H1 (cell line): ENCODE results near the gene SRCIN1. TPM values are rescaled to one million over a fixed set of nuclear protein-coding genes. Genes with fewer than 3 reads are reported as not detected.

Source experiments
- CTCF ChIA-PET: fragments of 300-600 bp; sonication (Branson Sonifier 250); formaldehyde crosslinking; loops from one replicate; lab custom pipeline; 2021; ENCODE audit not compliant: partially characterized antibody; lab: Charles Lee
- POLR2A ChIA-PET: fragments of 300-600 bp; sonication (Branson Sonifier 250); formaldehyde crosslinking; loops from one replicate; lab custom pipeline; 2021; ENCODE audit warnings: inconsistent platforms; ENCODE audit not compliant: partially characterized antibody; lab: Charles Lee
- DNase-seq, 2 experiments: peaks; one replicate each; pipeline versions ENCODE4 v3.0.0 to v3.0.0-alpha.2; 2010 to 2022; ENCODE audit warnings: low spot score in 2 of 2, low read depth in 1 of 2, mixed read lengths in 1 of 2
- FAIRE-seq: peaks from 2 replicates; lab custom pipeline; 2011; peaks lifted over from hg19 to GRCh38; lab: Jason Lieb, UNC
- H2AFZ ChIP-seq: 2 replicates; pipeline ENCODE4 v1.8.1; 2012; ENCODE audit warnings: low read length, inconsistent platforms
- H2AK5ac ChIP-seq: 2 replicates; pipeline ENCODE4 v1.6.1; 2013; ENCODE audit warnings: low read depth, low read length
- H2BK120ac ChIP-seq: replicated peaks from 2 replicates; pipeline ENCODE3; 2013; ENCODE audit warnings: low read depth, low read length, inconsistent platforms
- H2BK12ac ChIP-seq: 2 replicates; pipeline ENCODE4 v1.6.1; 2013; ENCODE audit warnings: low read depth, low read length
- H2BK15ac ChIP-seq: 2 replicates; pipeline ENCODE4 v1.6.1; 2013; ENCODE audit warnings: low read length
- H2BK20ac ChIP-seq: 2 replicates; pipeline ENCODE4 v1.6.1; 2013; ENCODE audit warnings: low read length
- H2BK5ac ChIP-seq: 2 replicates; pipeline ENCODE4 v1.6.1; 2013; ENCODE audit warnings: low read depth, low read length
- H3K14ac ChIP-seq: 2 replicates; pipeline ENCODE4 v1.6.1; 2013; ENCODE audit warnings: inconsistent platforms; ENCODE audit not compliant: insufficient read length
- H3K18ac ChIP-seq: 2 replicates; pipeline ENCODE4 v1.6.1; 2013; ENCODE audit warnings: low read length; ENCODE audit errors: extremely low read depth
- H3K23ac ChIP-seq: 2 replicates; pipeline ENCODE4 v1.6.1; 2013; ENCODE audit warnings: inconsistent platforms; ENCODE audit not compliant: insufficient read length
- H3K23me2 ChIP-seq: 2 replicates; pipeline ENCODE4 v1.6.1; 2013; ENCODE audit warnings: low read depth, low read length
- H3K27ac ChIP-seq: 2 replicates; pipeline ENCODE4 v1.6.1; 2011; ENCODE audit warnings: low read depth, low read length, inconsistent platforms
- H3K27me3 ChIP-seq, 4 experiments: replicated peaks in 1 of 4; 1 replicate in 1 of 4; 2 replicates in 3 of 4; pipeline versions ENCODE4 v1.6.1 to v1.8.1; 2011 to 2013; ENCODE audit warnings: low read length in 3 of 4, mild to moderate bottlenecking in 3 of 4, inconsistent platforms in 2 of 4, mixed read lengths in 2 of 4, moderate library complexity in 1 of 4; ENCODE audit not compliant: control insufficient read depth in 3 of 4, insufficient read depth in 3 of 4; ENCODE audit errors: extremely low read depth in 1 of 4
- H3K36me3 ChIP-seq, 4 experiments: 2 replicates each; pipeline versions ENCODE4 v1.6.1 to v1.8.1; 2011 to 2013; ENCODE audit warnings: mild to moderate bottlenecking in 4 of 4, low read length in 3 of 4, moderate library complexity in 2 of 4, control low read depth in 1 of 4, inconsistent platforms in 1 of 4; ENCODE audit not compliant: insufficient read depth in 4 of 4, control insufficient read depth in 2 of 4
- H3K4ac ChIP-seq: replicated peaks from 2 replicates; pipeline ENCODE3; 2013; ENCODE audit warnings: low read length, low read depth, mixed read lengths, inconsistent platforms; ENCODE audit not compliant: insufficient read length
- H3K4me1 ChIP-seq, 4 experiments: replicated peaks in 1 of 4; 1 replicate in 1 of 4; 2 replicates in 3 of 4; pipeline versions ENCODE4 v1.6.1 to v1.8.1; 2011 to 2013; ENCODE audit warnings: low read length in 3 of 4, inconsistent platforms in 2 of 4, mixed read lengths in 1 of 4; ENCODE audit not compliant: insufficient read depth in 4 of 4, control insufficient read depth in 3 of 4
- H3K4me2 ChIP-seq, 2 experiments: 2 replicates each; pipeline versions ENCODE4 v1.6.1 to v1.8.1; 2011 to 2013; ENCODE audit warnings: low read depth in 2 of 2, low read length in 2 of 2, control low read depth in 1 of 2, inconsistent platforms in 1 of 2, mild to moderate bottlenecking in 1 of 2; ENCODE audit not compliant: insufficient read depth in 1 of 2
- H3K4me3 ChIP-seq, 4 experiments: fragments of 200-600, 300-600 bp in 1 of 4; sonication (generic), shearing (Covaris generic), sonication (Bioruptor Twin) in 1 of 4; 2 replicates each; pipeline versions ENCODE4 v1.5.1 to v1.8.1; 2011 to 2016; ENCODE audit warnings: low read length in 4 of 4, low read depth in 3 of 4, control low read depth in 2 of 4, inconsistent platforms in 2 of 4, mild to moderate bottlenecking in 2 of 4, mixed read lengths in 1 of 4, moderate library complexity in 1 of 4; ENCODE audit not compliant: insufficient read depth in 2 of 4; ENCODE audit errors: extremely low read depth in 1 of 4
- H3K56ac ChIP-seq: replicated peaks from 2 replicates; pipeline ENCODE3; 2013; ENCODE audit warnings: low read depth, mild to moderate bottlenecking, mixed read lengths, low read length, inconsistent platforms; ENCODE audit not compliant: insufficient read length
- H3K79me1 ChIP-seq: 2 replicates; pipeline ENCODE4 v1.6.1; 2013; ENCODE audit warnings: low read depth, low read length, control low read depth
- H3K79me2 ChIP-seq, 2 experiments: 2 replicates each; pipeline versions ENCODE4 v1.6.1 to v1.8.1; 2012 to 2013; ENCODE audit warnings: low read length in 2 of 2, mild to moderate bottlenecking in 2 of 2, inconsistent platforms in 1 of 2; ENCODE audit not compliant: insufficient read depth in 2 of 2, control insufficient read depth in 1 of 2
- H3K9ac ChIP-seq, 4 experiments: replicated peaks in 1 of 4; 1 replicate in 1 of 4; 2 replicates in 3 of 4; pipeline versions ENCODE4 v1.6.1 to v1.8.1; 2011 to 2013; ENCODE audit warnings: low read depth in 3 of 4, low read length in 3 of 4, control low read depth in 2 of 4, mild to moderate bottlenecking in 2 of 4, moderate library complexity in 2 of 4, inconsistent platforms in 1 of 4; ENCODE audit errors: extremely low read depth in 1 of 4
- H3K9me3 ChIP-seq, 2 experiments: 2 replicates each; pipeline versions ENCODE4 v1.6.1 to v1.8.1; 2012 to 2013; ENCODE audit warnings: mild to moderate bottlenecking in 2 of 2, moderate library complexity in 2 of 2, control low read depth in 1 of 2, inconsistent platforms in 1 of 2, low read depth in 1 of 2, low read length in 1 of 2, mixed read lengths in 1 of 2; ENCODE audit not compliant: insufficient read depth in 2 of 2
- H4K20me1 ChIP-seq, 2 experiments: replicated peaks in 1 of 2; 2 replicates each; pipeline versions ENCODE3 to v1.8.1; 2011 to 2013; ENCODE audit warnings: inconsistent platforms in 2 of 2, low read length in 2 of 2, mild to moderate bottlenecking in 1 of 2; ENCODE audit not compliant: insufficient read depth in 2 of 2, control insufficient read depth in 1 of 2
- H4K5ac ChIP-seq: 2 replicates; pipeline ENCODE4 v1.6.1; 2013; ENCODE audit warnings: low read length, low read depth, mixed read lengths, inconsistent platforms; ENCODE audit not compliant: insufficient read length
- H4K8ac ChIP-seq: 2 replicates; pipeline ENCODE4 v1.8.0; 2013; ENCODE audit warnings: mild to moderate bottlenecking, moderate library complexity, low read length, inconsistent platforms; ENCODE audit not compliant: insufficient read depth; ENCODE audit errors: extremely low read depth
- H4K91ac ChIP-seq: replicated peaks from 2 replicates; pipeline ENCODE3; 2013; ENCODE audit warnings: low read length, mixed read lengths, inconsistent platforms; ENCODE audit not compliant: insufficient read length
- HDAC2 ChIP-seq, 2 experiments: fragments of 300-600 bp in 1 of 2; sonication (generic) in 1 of 2; IDR thresholded peaks; 2 replicates each; pipeline ENCODE4 v1.6.1; 2011 to 2012; ENCODE audit warnings: low read depth in 2 of 2, low read length in 2 of 2, mild to moderate bottlenecking in 2 of 2, moderate library complexity in 2 of 2, borderline replicate concordance in 1 of 2, inconsistent platforms in 1 of 2
- RBBP5 ChIP-seq: IDR thresholded peaks from 2 replicates; pipeline ENCODE4 v1.7.1; 2012; ENCODE audit warnings: low read depth, mild to moderate bottlenecking, inconsistent platforms, low read length, moderate library complexity, borderline replicate concordance
- SIN3A ChIP-seq, 2 experiments: IDR thresholded peaks in 1 of 2; conservative IDR thresholded peaks in 1 of 2; 2 replicates each; pipeline ENCODE4 v1.6.1; 2011 to 2012; ENCODE audit warnings: low read length in 2 of 2, improper control_type of control experiment in 1 of 2, low read depth in 1 of 2, mild to moderate bottlenecking in 1 of 2
- SUZ12 ChIP-seq: fragments of 200-600 bp; sonication (generic); IDR thresholded peaks from 2 replicates; pipeline ENCODE4 v1.6.1; 2012; ENCODE audit warnings: mild to moderate bottlenecking, inconsistent platforms, low read length, moderate library complexity, mixed read lengths
- WGBS, 2 experiments: shearing (Covaris generic) in 1 of 2; methylation state at CpG; one replicate each; pipeline versions ENCODE4 v1.1.6 to v1.1.7; 2013 to 2015; ENCODE audit warnings: low lambda C conversion rate in 2 of 2, mixed read lengths in 2 of 2, inconsistent platforms in 1 of 2, low coverage in 1 of 2, missing lambda C conversion rate in 1 of 2; ENCODE audit not compliant: insufficient replicate concordance in 2 of 2, insufficient coverage in 1 of 2, insufficient read length in 1 of 2; ENCODE audit errors: extremely low coverage in 1 of 2, missing lambda C conversion rate in 1 of 2; 5-methylcytosine and 5-hydroxymethylcytosine counted together
- polyA plus RNA-seq, 7 experiments: library from polyadenylated mRNA; depleted of rRNA in 3 of 7; stranded (reverse) in 5 of 7; unstranded in 2 of 7; fragments of >200 nt in 5 of 7; fragments of 200-250 nt in 2 of 7; gene quantifications; 1 replicate in 5 of 7; 2 replicates in 1 of 7; 4 replicates in 1 of 7; pipeline versions ENCODE4 v1.2.1 to v1.2.3, GENCODE V29; 2011 to 2013; ENCODE audit warnings: missing spikeins in 2 of 7, mixed read lengths in 2 of 7
- total RNA-seq: library from RNA; stranded (reverse); fragmentation: NEBNext Ultra II Directional; extraction: Animal tissue kit (Norgen Biotek cat#: 25700); gene quantifications from 2 replicates; pipeline ENCODE4 v1.2.1, GENCODE V29; 2021
- TF ChIP-seq, protein P1 (sequence below): IDR thresholded peaks from 2 replicates; pipeline ENCODE4 v1.6.1; 2012; ENCODE audit warnings: inconsistent platforms

SRCIN1 gene
- total and polyA plus RNA-seq, 2 of the 8 experiments (the other 6 are each of a cell fraction or from before 2014, with no cell fraction given): 2.8 to 3.8 TPM

GRCh38 chr17:38538906-38539305 lies 66.8 kb downstream of the SRCIN1 start:
- Histone ChIP-seq H3K56ac (no peak overlapping the region), H3K4me1 (peaks cover 0 to 6% (median 3%) of the 10 kb centered on the region in 4 experiments; a peak in 3 of 7 replicates), H2AFZ (no peak overlapping the region), H3K9ac (no peak overlapping the region), H3K79me2 (no peaks in the 10 kb centered on the region), H3K79me1 (no peaks in the 10 kb centered on the region), H2AK5ac (no peak overlapping the region), H2BK12ac (no peak overlapping the region), H4K20me1 (peaks cover 1 to 2% of the 10 kb centered on the region in 2 experiments), H2BK120ac (no peak overlapping the region), H3K14ac (no peak overlapping the region), H3K4me2 (no peak overlapping the region), H2BK5ac (no peak overlapping the region), H4K5ac (no peak overlapping the region), H3K36me3 (no peaks in the 10 kb centered on the region), H2BK20ac (no peak overlapping the region), H4K91ac (no peak overlapping the region), H4K8ac (no peak overlapping the region), H3K4ac (no peak overlapping the region), H3K23me2 (no peaks in the 10 kb centered on the region), H2BK15ac (0 out of 2 replicates have a peak overlapping the region, but pooled peaks have one; percentile 33), H3K27me3 (peaks cover 0 to 4% (median 1%) of the 10 kb centered on the region in 4 experiments; a peak in 1 of 7 replicates), H3K4me3 (no peak overlapping the region), H3K9me3 (no peaks in the 10 kb centered on the region), H3K23ac (no peak overlapping the region), H3K18ac (no peak overlapping the region; the same call in 1 of the 2 replicates), H3K27ac (no peak overlapping the region)
- 90% methylated on average over 9 of the region's 9 CpGs; no CpG with 5 or more reads in 1 of the 2 experiments for WGBS, 2 experiments
- POLR2A ChIA-PET: no interaction called here
- DNase-seq: no peak
- CTCF ChIA-PET: interaction anchor here (1.3 to 38.1 kb wide), 6 partner anchors 13 to 127 kb away, joined by 3 to 914 read pairs (median 82); partner anchors contain the start of gene SRCIN1
- FAIRE-seq: no peak
- no peak for TF ChIP-seq RBBP5
- no peak for TF ChIP-seq SUZ12
- no peak for TF ChIP-seq HDAC2 (IDR thresholded peaks at IDR 0.05; ENCODE audit: borderline replicate concordance in 1 of 2, low read depth in 2 of 2, low read length in 2 of 2)
- TF ChIP-seq SIN3A (conservative IDR thresholded peaks at IDR 0.05 in 1 of 2, IDR thresholded peaks at IDR 0.05 in 1 of 2; ENCODE audit: low read depth in 1 of 2, low read length in 2 of 2): no peak
- TF ChIP-seq, protein P1, sequence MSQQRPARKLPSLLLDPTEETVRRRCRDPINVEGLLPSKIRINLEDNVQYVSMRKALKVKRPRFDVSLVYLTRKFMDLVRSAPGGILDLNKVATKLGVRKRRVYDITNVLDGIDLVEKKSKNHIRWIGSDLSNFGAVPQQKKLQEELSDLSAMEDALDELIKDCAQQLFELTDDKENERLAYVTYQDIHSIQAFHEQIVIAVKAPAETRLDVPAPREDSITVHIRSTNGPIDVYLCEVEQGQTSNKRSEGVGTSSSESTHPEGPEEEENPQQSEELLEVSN: no peak
